ENCODE measurements around the gene CPS1.

DNA sequence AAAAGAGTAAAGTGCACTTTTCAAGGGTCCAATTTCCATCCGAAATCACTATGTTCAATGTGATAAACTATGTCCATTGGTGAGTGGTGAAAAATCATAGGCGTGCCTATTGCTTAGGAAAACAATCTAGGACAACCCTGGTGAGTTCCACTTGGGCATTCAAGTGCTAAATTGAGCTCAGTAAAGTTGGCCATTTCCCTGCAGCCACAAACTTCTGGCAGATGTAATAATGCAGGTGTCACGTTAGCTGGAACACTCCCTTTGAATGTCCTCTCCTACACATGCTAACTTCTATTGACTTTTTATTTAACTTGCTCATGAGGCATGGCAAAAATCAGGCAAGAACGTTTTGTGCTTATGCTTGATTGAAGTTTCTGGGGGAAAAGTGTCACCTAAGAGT, 67.1 kb downstream of the CPS1 start:
- TF ChIP-seq, protein P1, sequence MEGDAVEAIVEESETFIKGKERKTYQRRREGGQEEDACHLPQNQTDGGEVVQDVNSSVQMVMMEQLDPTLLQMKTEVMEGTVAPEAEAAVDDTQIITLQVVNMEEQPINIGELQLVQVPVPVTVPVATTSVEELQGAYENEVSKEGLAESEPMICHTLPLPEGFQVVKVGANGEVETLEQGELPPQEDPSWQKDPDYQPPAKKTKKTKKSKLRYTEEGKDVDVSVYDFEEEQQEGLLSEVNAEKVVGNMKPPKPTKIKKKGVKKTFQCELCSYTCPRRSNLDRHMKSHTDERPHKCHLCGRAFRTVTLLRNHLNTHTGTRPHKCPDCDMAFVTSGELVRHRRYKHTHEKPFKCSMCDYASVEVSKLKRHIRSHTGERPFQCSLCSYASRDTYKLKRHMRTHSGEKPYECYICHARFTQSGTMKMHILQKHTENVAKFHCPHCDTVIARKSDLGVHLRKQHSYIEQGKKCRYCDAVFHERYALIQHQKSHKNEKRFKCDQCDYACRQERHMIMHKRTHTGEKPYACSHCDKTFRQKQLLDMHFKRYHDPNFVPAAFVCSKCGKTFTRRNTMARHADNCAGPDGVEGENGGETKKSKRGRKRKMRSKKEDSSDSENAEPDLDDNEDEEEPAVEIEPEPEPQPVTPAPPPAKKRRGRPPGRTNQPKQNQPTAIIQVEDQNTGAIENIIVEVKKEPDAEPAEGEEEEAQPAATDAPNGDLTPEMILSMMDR (conservative IDR thresholded peaks at IDR 0.05; ENCODE audit: low read depth, low read length): no peak
- no peak for TF ChIP-seq EZH2 (IDR thresholded peaks at IDR 0.05; ENCODE audit: borderline replicate concordance, low read depth, low read length, poor library complexity, severe bottlenecking)

Measured in A673 (cell line).